ENCODE results near the gene EPYC.

Gene EPYC

GRCh38 chr12:91004872-91005271 is at the start of gene EPYC:
TSS of gene EPYC (minus strand) at chr12:91004972. CDS start at chr12:91002565, 2,407 bp downstream.
- no peak for DNase-seq (ENCODE audit: low spot score)

- DNase-seq (ENCODE audit: low spot score): no peak
Observed at GRCh38 chr12:91053951-91054715, 49.4 kb upstream of the EPYC start.

GRCh38 chr12:91052026-91052425 is 47.3 kb upstream of the EPYC start:
- no peak for DNase-seq (ENCODE audit: low spot score)

GRCh38 chr12:91044586-91044985 is 39.8 kb upstream of the EPYC start:
- no peak for DNase-seq (ENCODE audit: low spot score)

GRCh38 chr12:91043408-91043807 is 38.6 kb upstream of the EPYC start:
- DNase-seq (ENCODE audit: low spot score): no peak

GRCh38 chr12:91040096-91040755 is 35.5 kb upstream of the EPYC start:
- DNase-seq (ENCODE audit: low spot score): no peak

- DNase-seq (ENCODE audit: low spot score): no peak
Observed at GRCh38 chr12:91037276-91037675, 32.5 kb upstream of the EPYC start.

- DNase-seq (ENCODE audit: low spot score): no peak
Observed at GRCh38 chr12:91033251-91033650, 28.5 kb upstream of the EPYC start.

- no peak for DNase-seq (ENCODE audit: low spot score)
Observed at GRCh38 chr12:91023326-91024004, 18.7 kb upstream of the EPYC start.

GRCh38 chr12:91021076-91021475 is 16.3 kb upstream of the EPYC start:
- no peak for DNase-seq (ENCODE audit: low spot score)

GRCh38 chr12:91019455-91019854 is 14.7 kb upstream of the EPYC start:
- DNase-seq (ENCODE audit: low spot score): no peak

GRCh38 chr12:91017511-91018263 is 12.9 kb upstream of the EPYC start:
- DNase-seq (ENCODE audit: low spot score): no peak

- DNase-seq (ENCODE audit: low spot score): no peak
Observed at GRCh38 chr12:91017043-91017442, 12.3 kb upstream of the EPYC start.

- no peak for DNase-seq (ENCODE audit: low spot score)
Observed at GRCh38 chr12:91009319-91009950, 4.7 kb upstream of the EPYC start.

GRCh38 chr12:91007531-91008290 is 2.9 kb upstream of the EPYC start:
- no peak for DNase-seq (ENCODE audit: low spot score)

GRCh38 chr12:91003737-91004136 is 1.0 kb downstream of the EPYC start:
- no peak for DNase-seq (ENCODE audit: low spot score)

- DNase-seq (ENCODE audit: low spot score): no peak
Observed at GRCh38 chr12:91001306-91001705, 3.5 kb downstream of the EPYC start.

- DNase-seq (ENCODE audit: low spot score): no peak
Observed at GRCh38 chr12:90999966-91000365, 4.8 kb downstream of the EPYC start.

GRCh38 chr12:90999527-90999926 is 5.2 kb downstream of the EPYC start:
- DNase-seq (ENCODE audit: low spot score): no peak

- no peak for DNase-seq (ENCODE audit: low spot score)
Observed at GRCh38 chr12:90995010-90995409, 9.8 kb downstream of the EPYC start.

GRCh38 chr12:90991952-90992465 is 12.8 kb downstream of the EPYC start:
- DNase-seq (ENCODE audit: low spot score): no peak
